GM19025 (cell line): Measurements from ENCODE around the gene HSD17B4.
"Not testable (repeated sequence)": the region's sequence is repeated elsewhere in the genome, so short reads cannot be mapped to it uniquely, and the experiment has no call there.

Source experiments
- ATAC-seq: cut with Tn5 transposase; IDR thresholded peaks from one replicate; pipeline ENCODE4 v1.9.1; 2021; ENCODE audit warnings: mild to moderate bottlenecking, low read depth, moderate library complexity; ENCODE audit not compliant: unreplicated experiment

HSD17B4 gene

GRCh38 chr5:119452373-119453039 is at the start of gene HSD17B4:
HSD17B4 (plus strand) TSS chr5:119452497; CDS start chr5:119452576, 79 bp downstream.
- peak; percentile 92 for ATAC-seq

GRCh38 chr5:119402555-119402954 is 49.7 kb upstream of the HSD17B4 start:
- no peak for ATAC-seq

GRCh38 chr5:119404033-119404432 is 48.3 kb upstream of the HSD17B4 start:
- ATAC-seq, result no peak

GRCh38 chr5:119405419-119405818 is 46.9 kb upstream of the HSD17B4 start:
- no peak for ATAC-seq

GRCh38 chr5:119406551-119407110 is 45.7 kb upstream of the HSD17B4 start:
- no peak for ATAC-seq

- no peak for ATAC-seq
Measured at GRCh38 chr5:119409235-119409815, 43.0 kb upstream of the HSD17B4 start.

- ATAC-seq, result no peak
Measured at GRCh38 chr5:119410448-119411159, 41.7 kb upstream of the HSD17B4 start.

GRCh38 chr5:119411361-119412278 is 40.7 kb upstream of the HSD17B4 start:
- peak; percentile 66 for ATAC-seq

- ATAC-seq, result no peak
Measured at GRCh38 chr5:119412279-119413227, 39.7 kb upstream of the HSD17B4 start.

- ATAC-seq, result not testable (repeated sequence)
Measured at GRCh38 chr5:119414124-119414734, 38.1 kb upstream of the HSD17B4 start.

GRCh38 chr5:119417891-119418605 is 34.2 kb upstream of the HSD17B4 start:
- no peak for ATAC-seq

GRCh38 chr5:119418606-119419100 is 33.6 kb upstream of the HSD17B4 start:
- peak; percentile 60 for ATAC-seq

GRCh38 chr5:119420169-119420568 is 32.1 kb upstream of the HSD17B4 start:
- no peak for ATAC-seq

GRCh38 chr5:119426057-119426456 is 26.2 kb upstream of the HSD17B4 start:
- ATAC-seq, result no peak

GRCh38 chr5:119427060-119427459 is 25.2 kb upstream of the HSD17B4 start:
- no peak for ATAC-seq

GRCh38 chr5:119427596-119427995 is 24.7 kb upstream of the HSD17B4 start:
- not testable (repeated sequence) for ATAC-seq

GRCh38 chr5:119428166-119428565 is 24.1 kb upstream of the HSD17B4 start:
- ATAC-seq, result not testable (repeated sequence)

GRCh38 chr5:119428574-119428973 is 23.7 kb upstream of the HSD17B4 start:
- ATAC-seq, result not testable (repeated sequence)
